ENCODE results near the gene MT1G. TPM values are rescaled to one million over a fixed set of nuclear protein-coding genes. Genes with fewer than 3 reads are reported as not detected.

MT1G gene
- total and polyA plus RNA-seq, 9 of the 15 experiments (the other 6 are each of a cell fraction or from before 2014, with no cell fraction given): 0.28 to 1.7 (median 0.69) TPM; not detected in 4

- H3K9ac ChIP-seq (ENCODE audit: insufficient read depth in 1 of 2, low read depth in 2 of 2, low read length in 2 of 2): no peak overlapping the region
- 2% methylated on average over 44 of the region's 47 CpGs for WGBS (ENCODE audit: insufficient coverage, low coverage, missing lambda C conversion rate)
- no peak overlapping the region for H2AFZ ChIP-seq (ENCODE audit: low read depth, low read length)
- ChIA-PET CTCF (ENCODE audit: low intra/inter-chr PET ratio) (no interaction called here), POLR2A (no interaction called here)
- H3K36me3 ChIP-seq (ENCODE audit: control insufficient read depth, insufficient read depth, low read length): no peaks in the 10 kb centered on the region
- H3K79me2 ChIP-seq (ENCODE audit: control insufficient read depth, insufficient read depth, low read length): no peaks in the 10 kb centered on the region
- no peak overlapping the region for H3K4me2 ChIP-seq (ENCODE audit: insufficient read depth, low read length)
- intact Hi-C loops (cut with micrococcal nuclease) (no loop called here), in situ Hi-C loops (cut with MboI) (no loop called here)
- ATAC-seq: no peak
- no peak for DNase-seq (ENCODE audit: extremely low read depth in 1 of 4, low spot score in 3 of 4)
- peaks cover 0 to 23% of the 10 kb centered on the region in 2 experiments; a peak in 2 of 5 replicates for H3K4me1 ChIP-seq (replicated peaks in 1 of 2; ENCODE audit: control insufficient read depth in 2 of 2, insufficient read depth in 2 of 2, low read length in 2 of 2)
- H4K20me1 ChIP-seq (replicated peaks; ENCODE audit: control insufficient read depth, insufficient read depth, low read length): 0 out of 2 replicates have a peak, but pooled peaks cover 7% of the 10 kb centered on the region
- H3K9me3 ChIP-seq (replicated peaks; ENCODE audit: control insufficient read depth, insufficient read depth, low read depth, low read length): no peaks in the 10 kb centered on the region
- H3K27ac ChIP-seq (ENCODE audit: extremely low read depth, low read depth, low read length): no peak overlapping the region
- no peak overlapping the region for H3K4me3 ChIP-seq
- no peaks in the 10 kb centered on the region for H3K9me1 ChIP-seq (ENCODE audit: control insufficient read depth, insufficient read depth, low read length)
- no peak for FAIRE-seq
- H3K27me3 ChIP-seq (ENCODE audit: control insufficient read depth in 2 of 2, insufficient read depth in 2 of 2, low read length in 2 of 2): peaks cover 47 to 86% of the 10 kb centered on the region in 2 experiments
- BruUV-seq (replicated peaks): no TSS peak
- no peak for TF ChIP-seq HES1 (IDR thresholded peaks at IDR 0.05; ENCODE audit: low read depth)
- no peak for TF ChIP-seq HMGN3 (IDR thresholded peaks at IDR 0.05; ENCODE audit: borderline replicate concordance, extremely low read depth, insufficient read length, low read depth, low read length)
- no peak for TF ChIP-seq FOXK2 (conservative IDR thresholded peaks at IDR 0.05 in 1 of 2, IDR thresholded peaks at IDR 0.05 in 1 of 2; ENCODE audit: low read depth in 2 of 2)
- TF ChIP-seq RNF2 (IDR thresholded peaks at IDR 0.05): no peak
- TF ChIP-seq ZNF232 (CRISPR knock-in tag; IDR thresholded peaks at IDR 0.05): no peak
- TF ChIP-seq, protein P1, sequence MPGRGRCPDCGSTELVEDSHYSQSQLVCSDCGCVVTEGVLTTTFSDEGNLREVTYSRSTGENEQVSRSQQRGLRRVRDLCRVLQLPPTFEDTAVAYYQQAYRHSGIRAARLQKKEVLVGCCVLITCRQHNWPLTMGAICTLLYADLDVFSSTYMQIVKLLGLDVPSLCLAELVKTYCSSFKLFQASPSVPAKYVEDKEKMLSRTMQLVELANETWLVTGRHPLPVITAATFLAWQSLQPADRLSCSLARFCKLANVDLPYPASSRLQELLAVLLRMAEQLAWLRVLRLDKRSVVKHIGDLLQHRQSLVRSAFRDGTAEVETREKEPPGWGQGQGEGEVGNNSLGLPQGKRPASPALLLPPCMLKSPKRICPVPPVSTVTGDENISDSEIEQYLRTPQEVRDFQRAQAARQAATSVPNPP (IDR thresholded peaks at IDR 0.05; ENCODE audit: borderline replicate concordance, insufficient read depth, insufficient read length): no peak
- TF ChIP-seq SNAPC5 (CRISPR knock-in tag; IDR thresholded peaks at IDR 0.05): no peak
- no peak for TF ChIP-seq ZFX (CRISPR knock-in tag; IDR thresholded peaks at IDR 0.05)
- no peak for TF ChIP-seq SIN3B (IDR thresholded peaks at IDR 0.05; ENCODE audit: low read depth)
- TF ChIP-seq CBX8 (IDR thresholded peaks at IDR 0.05; ENCODE audit: borderline replicate concordance, extremely low read depth, low read depth, low read length, poor library complexity, severe bottlenecking): no peak
- TF ChIP-seq ZC3H4 (CRISPR knock-in tag; IDR thresholded peaks at IDR 0.05; ENCODE audit: borderline replicate concordance): no peak
- TF ChIP-seq ETS2 (tag; IDR thresholded peaks at IDR 0.05; ENCODE audit: borderline replicate concordance, poor library complexity, severe bottlenecking): no peak
- TF ChIP-seq PTTG1 (tag; IDR thresholded peaks at IDR 0.05; ENCODE audit: low read depth): no peak
- no peak for TF ChIP-seq RBM25 (IDR thresholded peaks at IDR 0.05; ENCODE audit: low read depth, low read length, severe bottlenecking)
- TF ChIP-seq HBP1 (CRISPR knock-in tag; IDR thresholded peaks at IDR 0.05): no peak
- TF ChIP-seq NEUROD1 (IDR thresholded peaks at IDR 0.05; ENCODE audit: borderline replicate concordance, low read depth, low read length, partially characterized antibody): no peak
Measured at GRCh38 chr16:56634715-56635440, 33.0 kb downstream of the MT1G start.

Data from K562 (cell line).